GM12892 (cell line): ENCODE data around the gene COCH.
"Not testable (repeated sequence)": the region's sequence is repeated elsewhere in the genome, so short reads cannot be mapped to it uniquely, and the experiment has no call there.

Experiments used
- POLR2A ChIP-seq: IDR thresholded peaks from 2 replicates; pipeline ENCODE4 v1.6.1; 2011; ENCODE audit warnings: low read depth, low read length, control low read depth
- POLR2AphosphoS5 ChIP-seq: IDR thresholded peaks from 2 replicates; pipeline ENCODE4 v1.6.1; 2011; ENCODE audit warnings: low read depth, low read length, control low read depth

DNA sequence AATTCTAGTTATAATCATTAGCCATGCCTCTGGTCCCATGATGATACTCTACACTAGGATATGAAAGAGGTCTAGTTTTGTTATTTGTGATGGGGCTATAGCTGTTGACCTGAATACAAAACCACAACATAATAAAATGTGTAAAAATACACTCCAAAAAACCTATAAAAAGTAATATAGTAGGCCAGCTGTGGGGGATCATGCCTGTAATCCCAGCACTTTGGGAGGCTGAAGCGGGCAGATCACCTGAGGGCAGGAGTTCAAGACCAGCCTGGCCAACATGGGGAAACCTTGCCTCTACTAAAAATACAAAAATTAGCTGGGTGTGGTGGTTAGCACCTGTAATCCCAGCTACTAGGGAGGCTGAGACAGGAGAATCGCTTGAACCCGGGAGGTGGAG, 22.8 kb downstream of the COCH start:
- not testable (repeated sequence) for TF ChIP-seq POLR2AphosphoS5, POLR2A
